Esophagus squamous epithelium (tissue), 5 donors: ENCODE results near the gene VPS36. TPM values are rescaled to one million over a fixed set of nuclear protein-coding genes. Genes with fewer than 3 reads are reported as not detected.
"Not testable (repeated sequence)": the region's sequence is repeated elsewhere in the genome, so short reads cannot be mapped to it uniquely, and the experiment has no call there.

Experiments used
- DNase-seq: peaks from one replicate; lab custom pipeline; 2025; lab: John Stamatoyannopoulos, UW
- H3K27ac ChIP-seq, 4 donors: fragments of 200-600 bp; sonication (generic); one replicate each; pipeline ENCODE4 v1.5.1; 2016 to 2019; ENCODE audit warnings: mild to moderate bottlenecking in 1 of 4
- H3K27me3 ChIP-seq, 4 donors: fragments of 200-600 bp; sonication (generic); 1 replicate in 3 of 4; 2 replicates in 1 of 4; pipeline versions ENCODE4 v1.5.1 to v1.6.0; 2017 to 2021; ENCODE audit warnings: antibody characterized with exemption in 1 of 4
- H3K36me3 ChIP-seq, 3 donors: fragments of 200-600 bp; sonication (generic); one replicate each; pipeline ENCODE4 v1.5.1; 2016 to 2019
- H3K4me1 ChIP-seq, 3 donors: fragments of 200-600 bp; sonication (generic); one replicate each; pipeline ENCODE4 v1.5.1; 2017 to 2019
- H3K4me3 ChIP-seq, 4 donors: fragments of 200-600 bp; sonication (generic); 1 replicate in 3 of 4; 2 replicates in 1 of 4; pipeline ENCODE4 v1.5.1; 2016 to 2019; ENCODE audit warnings: mild to moderate bottlenecking in 2 of 4, moderate library complexity in 1 of 4
- H3K9me3 ChIP-seq, 3 donors: fragments of 200-600 bp; sonication (generic); one replicate each; pipeline ENCODE4 v1.5.1; 2016 to 2019
- POLR2A ChIP-seq, 4 donors: fragments of 450-650 bp; IDR thresholded peaks; one replicate each; pipeline ENCODE4 v1.6.1; 2017; ENCODE audit warnings: antibody characterized with exemption in 4 of 4, mild to moderate bottlenecking in 4 of 4, moderate library complexity in 3 of 4
- WGBS, 2 donors: methylation state at CpG; one replicate each; pipeline ENCODE4 v1.1.5; 2018; 5-methylcytosine and 5-hydroxymethylcytosine counted together
- intact Hi-C: fragments of 100-400 bp; cut with DNase I; formaldehyde crosslinking; loops from one replicate; pipeline ENCODE4 v1.15.0; 2022
- total RNA-seq, 4 donors: library from RNA; depleted of rRNA; stranded (reverse); fragments of >200 nt; gene quantifications; one replicate each; pipeline ENCODE4 v1.1.0, GENCODE V29; 2016
- TF ChIP-seq, protein P1 (sequence below), 6 experiments: fragments of 450-650 bp in 4 of 6; fragments of 200-600 bp in 2 of 6; sonication (generic) in 2 of 6; IDR thresholded peaks; one replicate each; pipeline ENCODE4 v1.5.1; 2016 to 2019; ENCODE audit warnings: antibody characterized with exemption in 6 of 6, mild to moderate bottlenecking in 4 of 6, moderate library complexity in 4 of 6
- donor health status: DM: yes; HTN: yes; CAD: no.

Gene VPS36
- total RNA-seq, 4 donors from 2014 or later: 36.6 to 61.2 (median 46.2) TPM

GRCh38 chr13:52411629-52412028 lies 38.8 kb downstream of the VPS36 start:
- peaks cover 4 to 56% (median 5%) of the 10 kb centered on the region in 3 donors for H3K36me3 ChIP-seq
- no peaks in the 10 kb centered on the region for H3K9me3 ChIP-seq
- no peaks in the 10 kb centered on the region for H3K27me3 ChIP-seq
- WGBS, 2 donors: 34 to 38% methylated on average over 4 of the region's 4 CpGs
- peak overlapping the region; percentile 21 to 56 (median 34) for H3K27ac ChIP-seq
- H3K4me3 ChIP-seq: no peak overlapping the region
- H3K4me1 ChIP-seq: peaks cover 0 to 38% (median 23%) of the 10 kb centered on the region in 3 donors
- intact Hi-C loops: no loop called here
- TF ChIP-seq, protein P1, sequence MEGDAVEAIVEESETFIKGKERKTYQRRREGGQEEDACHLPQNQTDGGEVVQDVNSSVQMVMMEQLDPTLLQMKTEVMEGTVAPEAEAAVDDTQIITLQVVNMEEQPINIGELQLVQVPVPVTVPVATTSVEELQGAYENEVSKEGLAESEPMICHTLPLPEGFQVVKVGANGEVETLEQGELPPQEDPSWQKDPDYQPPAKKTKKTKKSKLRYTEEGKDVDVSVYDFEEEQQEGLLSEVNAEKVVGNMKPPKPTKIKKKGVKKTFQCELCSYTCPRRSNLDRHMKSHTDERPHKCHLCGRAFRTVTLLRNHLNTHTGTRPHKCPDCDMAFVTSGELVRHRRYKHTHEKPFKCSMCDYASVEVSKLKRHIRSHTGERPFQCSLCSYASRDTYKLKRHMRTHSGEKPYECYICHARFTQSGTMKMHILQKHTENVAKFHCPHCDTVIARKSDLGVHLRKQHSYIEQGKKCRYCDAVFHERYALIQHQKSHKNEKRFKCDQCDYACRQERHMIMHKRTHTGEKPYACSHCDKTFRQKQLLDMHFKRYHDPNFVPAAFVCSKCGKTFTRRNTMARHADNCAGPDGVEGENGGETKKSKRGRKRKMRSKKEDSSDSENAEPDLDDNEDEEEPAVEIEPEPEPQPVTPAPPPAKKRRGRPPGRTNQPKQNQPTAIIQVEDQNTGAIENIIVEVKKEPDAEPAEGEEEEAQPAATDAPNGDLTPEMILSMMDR (IDR thresholded peaks at IDR 0.05): no peak
- TF ChIP-seq POLR2A (IDR thresholded peaks at IDR 0.05): no peak
- no peak for DNase-seq

DNA sequence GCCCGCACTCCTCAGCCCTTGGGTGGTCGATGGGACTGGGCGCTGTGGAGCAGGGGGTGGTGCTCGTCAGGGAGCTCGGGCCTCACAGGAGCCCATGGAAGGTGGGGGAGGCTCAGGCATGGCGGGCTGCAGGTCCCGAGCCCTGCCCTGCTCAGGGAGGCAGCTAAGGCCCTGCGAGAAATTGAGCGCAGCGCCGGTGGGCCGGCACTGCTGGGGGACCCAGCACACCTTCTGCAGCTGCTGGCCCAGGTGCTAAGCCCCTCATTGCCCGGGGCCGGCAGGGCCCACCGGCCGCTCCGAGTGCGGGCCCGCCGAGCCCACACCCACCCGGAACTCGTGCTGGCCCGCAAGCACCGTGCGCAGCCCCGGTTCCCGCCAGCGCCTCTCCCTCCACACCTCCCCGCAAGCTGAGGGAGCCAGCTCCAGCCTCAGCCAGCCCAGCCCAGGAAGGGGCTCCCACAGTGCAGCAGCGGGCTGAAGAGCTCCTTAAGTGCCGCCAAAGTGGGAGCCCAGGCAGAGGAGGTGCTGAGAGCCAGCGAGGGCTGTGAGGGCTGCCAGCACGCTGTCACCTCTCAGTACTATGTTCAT lies 42.3 kb downstream of the VPS36 start:
- intact Hi-C loops, H3K27ac ChIP-seq, H3K9me3 ChIP-seq, DNase-seq, H3K27me3 ChIP-seq, H3K4me3 ChIP-seq: not testable (repeated sequence)
- Histone ChIP-seq H3K36me3 (peaks cover 0 to 23% (median 0%) of the 10 kb centered on the region in 3 donors), H3K4me1 (peaks cover 9 to 43% (median 12%) of the 10 kb centered on the region in 3 donors)
- 92% methylated on average over 2 to 4 of the region's 33 CpGs for WGBS, 2 donors

DNA sequence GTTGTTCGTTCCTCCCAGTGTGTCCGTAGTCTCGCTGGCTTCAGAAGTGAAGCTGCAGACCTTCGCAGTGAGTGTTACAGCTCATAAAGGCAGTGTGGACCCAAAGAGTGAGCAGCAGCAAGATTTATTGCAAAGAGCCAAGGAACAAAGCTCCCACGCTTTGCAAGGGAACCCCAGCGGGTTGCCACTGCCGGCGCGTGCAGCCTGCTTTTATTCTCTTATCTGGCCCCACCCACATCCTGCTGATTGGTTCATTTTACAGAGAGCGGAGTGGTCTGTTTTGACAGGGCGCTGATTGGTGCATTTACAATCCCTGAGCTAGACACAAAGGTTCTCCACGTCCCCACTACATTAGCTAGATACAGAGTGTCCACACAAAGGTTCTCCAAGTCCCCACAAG lies 43.0 kb downstream of the VPS36 start:
- H3K27me3 ChIP-seq, DNase-seq, H3K4me3 ChIP-seq, H3K27ac ChIP-seq, intact Hi-C loops, H3K9me3 ChIP-seq: not testable (repeated sequence)
- Histone ChIP-seq H3K4me1 (peaks cover 9 to 42% (median 12%) of the 10 kb centered on the region in 3 donors), H3K36me3 (peaks cover 0 to 15% (median 0%) of the 10 kb centered on the region in 3 donors)
- WGBS, 2 donors: 91 to 98% methylated on average over 5 to 9 of the region's 12 CpGs

GRCh38 chr13:52406629-52407028 lies 43.8 kb downstream of the VPS36 start:
- Histone ChIP-seq H3K4me3 (peak overlapping the region in 3 of 4 donors; percentile 52 to 77 (median 59)), H3K27me3 (peaks cover 0 to 6% (median 0%) of the 10 kb centered on the region in 4 donors), H3K4me1 (peaks cover 9 to 34% (median 12%) of the 10 kb centered on the region in 3 donors), H3K36me3 (peaks cover 0 to 10% (median 0%) of the 10 kb centered on the region in 3 donors), H3K9me3 (no peaks in the 10 kb centered on the region), H3K27ac (peak overlapping the region; percentile 19 to 77 (median 64))
- WGBS, 2 donors: 49 to 54% methylated on average over 4 of the region's 4 CpGs
- TF ChIP-seq POLR2A (IDR thresholded peaks at IDR 0.05): no peak
- TF ChIP-seq, protein P1 (IDR thresholded peaks at IDR 0.05): no peak
- no peak for DNase-seq
- intact Hi-C loops: no loop called here

DNA sequence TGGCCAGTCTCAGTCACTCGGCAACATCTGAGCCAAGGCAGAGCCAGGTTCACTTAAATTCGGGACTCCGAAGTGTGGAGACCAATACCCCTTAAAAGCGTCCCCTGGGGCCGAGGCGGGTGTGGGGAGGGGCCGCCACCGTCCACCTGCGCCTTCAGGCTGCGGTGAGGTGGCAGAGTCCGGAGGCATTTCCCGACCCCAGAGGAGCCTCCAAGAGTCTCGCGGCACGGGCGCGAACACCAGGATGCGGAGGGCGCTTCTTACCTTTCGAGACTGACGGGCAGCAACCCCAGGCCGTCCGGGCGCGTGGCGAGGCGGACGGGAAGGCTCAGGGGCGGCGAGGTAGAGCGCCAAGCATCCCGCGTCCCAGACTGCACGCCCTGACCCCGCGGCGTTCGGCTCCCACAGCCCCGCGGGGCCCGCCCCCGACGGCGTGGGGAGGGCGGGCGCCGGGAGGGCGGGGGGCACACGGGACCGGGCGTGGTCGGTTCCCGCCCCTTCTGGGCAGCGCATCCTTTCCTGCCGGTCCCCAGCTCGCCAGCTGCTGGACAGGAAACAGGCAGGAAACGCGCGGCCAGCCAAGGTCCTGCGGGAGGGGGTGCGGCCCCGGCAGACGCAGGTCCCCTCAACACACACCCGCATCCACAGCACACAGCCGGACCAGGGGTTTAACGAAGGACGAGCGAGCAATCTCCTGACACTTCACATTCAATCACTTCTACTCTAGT lies 44.5 kb downstream of the VPS36 start, which contains the start of gene THSD1:
THSD1 (minus strand) TSS at position 406 of the 728 bp plus-strand sequence. CDS start 3,572 bp downstream, outside the sequence.
- 0% methylated on average over 4 to 8 of the region's 68 CpGs for WGBS, 2 donors
- Histone ChIP-seq H3K9me3 (no peaks in the 10 kb centered on the region), H3K27ac (peak within 1 kb of the TSS; percentile 57 to 77 (median 64)), H3K4me1 (peaks cover 6 to 28% (median 12%) of the 10 kb centered on the region in 3 donors), H3K36me3 (peaks cover 0 to 10% (median 0%) of the 10 kb centered on the region in 3 donors), H3K27me3 (peaks cover 0 to 6% (median 0%) of the 10 kb centered on the region in 4 donors), H3K4me3 (peak within 1 kb of the TSS; percentile 52 to 77 (median 56))
- intact Hi-C loops: no loop called here
- TF ChIP-seq, protein P1 (IDR thresholded peaks at IDR 0.05): no peak
- TF ChIP-seq POLR2A (IDR thresholded peaks at IDR 0.05): peak in 1 of 4 donors; percentile 23
- no peak for DNase-seq

- Histone ChIP-seq H3K27ac (peak overlapping the region; percentile 57 to 77 (median 64)), H3K4me1 (peaks cover 3 to 24% (median 12%) of the 10 kb centered on the region in 3 donors), H3K36me3 (peaks cover 0 to 10% (median 0%) of the 10 kb centered on the region in 3 donors), H3K27me3 (peaks cover 0 to 6% (median 0%) of the 10 kb centered on the region in 4 donors), H3K9me3 (no peaks in the 10 kb centered on the region), H3K4me3 (peak overlapping the region; percentile 52 to 77 (median 56))
- DNase-seq: no peak
- WGBS, 2 donors: 5 to 6% methylated on average over 5 to 14 of the region's 14 CpGs
- intact Hi-C loops: no loop called here
- TF ChIP-seq, protein P1 (IDR thresholded peaks at IDR 0.05): no peak
- no peak for TF ChIP-seq POLR2A (IDR thresholded peaks at IDR 0.05)
Observed at GRCh38 chr13:52405369-52405766, 45.1 kb downstream of the VPS36 start.
